Endothelial cell of umbilical vein (primary cell): ENCODE data around the gene ZBTB20.

ENCODE experiments used
- EZH2 ChIP-seq: IDR thresholded peaks from 2 replicates; pipeline ENCODE4 v1.6.1; 2012; ENCODE audit warnings: borderline replicate concordance, low read depth, mild to moderate bottlenecking, moderate library complexity, low read length, inconsistent platforms; ENCODE audit not compliant: severe bottlenecking
- FOS ChIP-seq: IDR thresholded peaks from 2 replicates; pipeline ENCODE4 v1.6.1; 2011; ENCODE audit warnings: mild to moderate bottlenecking, low read length, moderate library complexity, borderline replicate concordance; ENCODE audit not compliant: insufficient read depth
- GATA2 ChIP-seq: IDR thresholded peaks from 2 replicates; pipeline ENCODE4 v1.7.0; 2011; ENCODE audit warnings: low read depth, mild to moderate bottlenecking, moderate library complexity, mixed read lengths, low read length; ENCODE audit not compliant: insufficient read length, insufficient read depth
- JUN ChIP-seq: IDR thresholded peaks from 2 replicates; pipeline ENCODE4 v1.6.1; 2011; ENCODE audit warnings: borderline replicate concordance, low read depth; ENCODE audit not compliant: insufficient read length, insufficient read depth
- MYC ChIP-seq: IDR thresholded peaks from one replicate; pipeline ENCODE4 v1.6.1; 2011; ENCODE audit warnings: mild to moderate bottlenecking, low read depth, low read length
- POLR2A ChIP-seq: IDR thresholded peaks from 2 replicates; pipeline ENCODE4 v1.6.1; 2012; ENCODE audit warnings: low read depth, mild to moderate bottlenecking, control low read depth, low read length
- POLR2AphosphoS5 ChIP-seq: IDR thresholded peaks from 2 replicates; pipeline ENCODE4 v1.6.1; 2012; ENCODE audit warnings: low read depth, mild to moderate bottlenecking, control low read depth, low read length, moderate library complexity; ENCODE audit not compliant: insufficient read depth
- TF ChIP-seq, protein P1 (sequence below), 2 donors: IDR thresholded peaks; 1 replicate in 1 of 2; 2 replicates in 1 of 2; pipeline ENCODE4 v1.5.1; 2011; ENCODE audit warnings: low read length in 2 of 2, mild to moderate bottlenecking in 2 of 2, moderate library complexity in 2 of 2, control low read depth in 1 of 2, inconsistent platforms in 1 of 2, low read depth in 1 of 2; ENCODE audit not compliant: insufficient read depth in 1 of 2; ENCODE audit errors: extremely low read depth in 1 of 2
- TF ChIP-seq, protein P2 (sequence below): IDR thresholded peaks from 2 replicates; pipeline ENCODE4 v1.6.1; 2011; ENCODE audit not compliant: insufficient read depth, insufficient read length

GRCh38 chr3:114356525-114356924, 790.6 kb downstream of the ZBTB20 start:
- TF ChIP-seq, protein P1, sequence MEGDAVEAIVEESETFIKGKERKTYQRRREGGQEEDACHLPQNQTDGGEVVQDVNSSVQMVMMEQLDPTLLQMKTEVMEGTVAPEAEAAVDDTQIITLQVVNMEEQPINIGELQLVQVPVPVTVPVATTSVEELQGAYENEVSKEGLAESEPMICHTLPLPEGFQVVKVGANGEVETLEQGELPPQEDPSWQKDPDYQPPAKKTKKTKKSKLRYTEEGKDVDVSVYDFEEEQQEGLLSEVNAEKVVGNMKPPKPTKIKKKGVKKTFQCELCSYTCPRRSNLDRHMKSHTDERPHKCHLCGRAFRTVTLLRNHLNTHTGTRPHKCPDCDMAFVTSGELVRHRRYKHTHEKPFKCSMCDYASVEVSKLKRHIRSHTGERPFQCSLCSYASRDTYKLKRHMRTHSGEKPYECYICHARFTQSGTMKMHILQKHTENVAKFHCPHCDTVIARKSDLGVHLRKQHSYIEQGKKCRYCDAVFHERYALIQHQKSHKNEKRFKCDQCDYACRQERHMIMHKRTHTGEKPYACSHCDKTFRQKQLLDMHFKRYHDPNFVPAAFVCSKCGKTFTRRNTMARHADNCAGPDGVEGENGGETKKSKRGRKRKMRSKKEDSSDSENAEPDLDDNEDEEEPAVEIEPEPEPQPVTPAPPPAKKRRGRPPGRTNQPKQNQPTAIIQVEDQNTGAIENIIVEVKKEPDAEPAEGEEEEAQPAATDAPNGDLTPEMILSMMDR (IDR thresholded peaks at IDR 0.05; ENCODE audit: extremely low read depth in 1 of 2, insufficient read depth in 1 of 2, low read depth in 1 of 2, low read length in 2 of 2) = no peak
- TF ChIP-seq EZH2 (no peak), POLR2AphosphoS5 (no peak), POLR2A (no peak), FOS (no peak), JUN (no peak), MYC (no peak), GATA2 (no peak)
- TF ChIP-seq, protein P2, sequence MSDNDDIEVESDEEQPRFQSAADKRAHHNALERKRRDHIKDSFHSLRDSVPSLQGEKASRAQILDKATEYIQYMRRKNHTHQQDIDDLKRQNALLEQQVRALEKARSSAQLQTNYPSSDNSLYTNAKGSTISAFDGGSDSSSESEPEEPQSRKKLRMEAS = no peak
